Skin of body (tissue), 2 donors: ENCODE results near the gene PRSS38. TPM values are rescaled to one million over a fixed set of nuclear protein-coding genes. Genes with fewer than 3 reads are reported as not detected.

ENCODE experiments used
- DNase-seq: peaks from one replicate; lab custom pipeline; 2025; lab: John Stamatoyannopoulos, UW
- total RNA-seq: library from RNA; depleted of rRNA; stranded (reverse); fragments of >200 nt; gene quantifications from one replicate; pipeline ENCODE4 v1.2.3, GENCODE V29; 2014

Gene PRSS38
- total RNA-seq, 1 donor from 2014 or later, result not detected

DNA sequence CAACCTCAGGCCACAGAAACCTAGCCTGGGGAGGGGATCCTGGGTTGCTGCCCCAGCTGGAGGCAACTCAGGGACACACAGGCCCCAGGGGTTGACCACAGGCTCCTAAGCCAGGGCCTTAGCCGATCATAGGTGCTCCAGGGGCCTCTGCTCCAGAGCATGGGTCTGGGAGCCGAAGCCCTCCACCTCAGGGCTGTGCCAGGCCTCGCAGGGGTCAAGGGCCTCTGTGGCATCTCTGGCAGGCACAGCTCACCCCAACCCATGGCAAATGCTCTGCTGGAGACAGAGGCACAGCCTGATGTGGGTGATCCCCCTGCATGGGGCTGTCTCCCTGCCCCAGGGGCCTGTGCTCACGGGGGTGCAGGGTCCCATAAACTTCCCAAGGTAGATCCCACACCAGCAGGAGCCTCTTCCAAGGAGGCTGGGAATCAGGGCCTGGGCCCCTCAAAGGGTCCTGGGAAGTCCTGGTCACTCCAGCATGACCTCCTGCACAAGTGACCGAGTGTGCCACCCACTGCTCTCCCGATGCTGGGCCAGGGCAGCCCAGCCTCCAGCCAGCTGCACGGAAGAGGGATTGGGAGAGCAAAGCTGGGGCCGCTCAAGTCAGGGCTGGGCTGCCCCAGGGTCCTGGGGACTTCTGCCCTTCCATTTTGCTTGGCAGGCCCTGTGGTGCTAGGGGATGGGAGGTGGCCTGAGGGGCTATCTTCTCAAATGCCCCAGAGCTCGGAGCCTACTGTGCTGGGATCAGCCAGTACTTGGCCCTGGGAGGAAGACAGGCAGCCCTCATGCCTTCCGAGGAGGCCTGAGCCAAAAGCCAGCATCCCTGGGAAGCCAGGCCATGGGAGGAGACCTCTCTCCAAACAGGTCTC lies 22.2 kb upstream of the PRSS38 start:
- DNase-seq, result no peak

DNA sequence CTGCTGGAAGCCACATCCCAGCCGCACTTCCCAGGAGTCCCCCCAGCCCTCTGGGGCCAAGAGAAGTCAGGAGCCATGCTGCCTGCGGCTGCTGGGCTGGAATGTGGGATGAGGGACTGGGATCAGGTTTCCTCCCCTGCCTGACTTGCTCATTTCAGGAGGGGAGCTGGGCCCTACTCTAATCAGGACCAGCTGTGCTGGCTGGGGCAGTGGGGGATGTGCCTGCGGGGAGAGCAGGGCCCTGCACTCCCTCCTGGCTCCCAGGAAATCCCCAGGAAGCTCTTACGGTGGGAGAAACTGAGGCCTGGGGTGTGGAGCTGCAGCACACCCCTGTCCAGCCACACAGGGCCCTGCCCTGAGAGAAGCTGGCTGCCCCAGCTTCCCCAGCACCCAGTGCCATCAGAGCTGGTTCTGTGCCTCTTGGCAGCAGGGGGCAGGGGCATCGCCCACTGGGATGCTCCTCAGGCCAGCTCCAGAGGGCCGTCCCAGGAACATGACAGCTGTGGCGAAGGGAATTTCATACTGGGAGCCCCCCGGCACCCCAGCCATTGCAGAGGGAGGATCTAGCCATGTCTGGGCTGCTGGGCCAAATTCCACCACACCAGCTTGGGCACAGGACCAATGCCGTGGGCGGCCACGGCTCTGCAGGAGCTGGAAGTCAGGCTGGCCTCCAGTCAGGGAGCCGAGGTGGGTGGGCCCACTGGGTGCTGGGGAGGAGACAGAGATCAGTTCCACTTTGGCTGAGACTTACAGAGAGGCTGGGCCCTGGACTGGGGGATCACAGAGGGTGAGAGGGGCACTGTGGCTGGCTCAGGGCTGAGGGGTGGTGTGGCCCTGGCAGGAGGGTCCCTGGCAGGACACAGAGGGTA lies 21.3 kb upstream of the PRSS38 start:
- DNase-seq, result peak; percentile 91

DNA sequence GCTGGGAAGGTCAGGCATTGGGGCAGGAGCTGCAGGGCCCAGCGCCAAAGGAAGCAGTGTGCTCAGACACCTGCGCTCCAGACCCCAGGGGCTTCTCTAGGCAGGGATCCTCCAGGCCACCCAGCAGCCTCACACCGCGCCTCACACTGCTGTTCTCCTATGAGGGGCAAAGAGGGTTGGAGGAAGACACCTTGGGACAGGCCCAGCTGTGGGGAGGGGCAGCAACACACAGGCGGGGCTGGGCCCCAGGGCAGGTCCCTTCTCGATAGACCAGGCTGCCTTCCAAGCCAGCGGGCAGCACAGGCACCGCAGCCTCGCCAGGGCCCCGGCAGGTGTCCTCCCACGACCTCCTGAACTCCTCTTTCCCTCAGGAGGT lies 20.7 kb upstream of the PRSS38 start:
- DNase-seq, result no peak

DNA sequence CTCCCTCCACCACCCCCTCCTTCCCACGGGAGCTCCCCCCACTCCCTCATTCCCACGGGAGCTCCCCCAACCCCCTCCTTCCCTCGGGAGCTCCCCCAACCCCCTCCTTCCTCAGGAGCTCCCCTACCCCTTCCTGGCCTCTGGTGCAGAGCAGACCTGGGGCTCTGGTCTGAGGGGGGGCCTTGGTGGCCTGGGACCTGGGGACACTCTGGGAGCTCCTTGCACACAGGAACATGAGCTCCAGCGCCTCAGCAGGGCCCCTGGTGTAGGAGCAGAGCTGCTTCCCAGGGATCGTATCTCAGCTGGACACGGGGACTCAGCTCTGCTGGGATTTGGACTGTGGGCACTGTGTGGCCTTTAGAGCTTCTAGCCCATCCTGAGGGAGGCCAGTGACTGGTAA lies 19.7 kb upstream of the PRSS38 start:
- no peak for DNase-seq

DNA sequence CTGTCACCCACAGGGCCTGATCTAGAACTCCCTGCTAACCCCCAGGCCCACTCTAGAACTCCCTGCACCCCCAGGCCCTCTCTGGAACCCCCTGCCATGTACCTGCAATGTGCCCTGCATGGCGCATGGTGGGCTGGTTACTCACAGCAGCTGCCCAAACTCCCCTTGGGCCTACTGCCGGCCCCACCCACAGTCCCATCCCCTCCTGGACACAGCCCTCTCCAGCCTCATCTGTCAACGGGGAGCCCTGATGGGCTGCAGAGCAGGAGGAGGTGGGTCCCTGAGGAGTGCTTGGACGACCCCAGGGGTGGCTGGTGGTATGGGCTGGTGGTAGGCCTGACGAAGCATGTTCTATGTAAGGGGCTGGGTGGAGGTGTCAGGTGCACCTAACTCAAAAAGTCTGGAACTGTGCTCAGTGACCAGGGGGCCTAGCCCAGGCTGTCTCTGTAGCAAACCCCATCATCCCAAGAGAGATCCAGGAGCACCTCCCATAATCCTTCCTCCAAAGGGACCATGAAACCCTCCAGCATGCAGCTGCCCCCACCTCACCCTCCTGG lies 19.0 kb upstream of the PRSS38 start:
- DNase-seq, result no peak

DNA sequence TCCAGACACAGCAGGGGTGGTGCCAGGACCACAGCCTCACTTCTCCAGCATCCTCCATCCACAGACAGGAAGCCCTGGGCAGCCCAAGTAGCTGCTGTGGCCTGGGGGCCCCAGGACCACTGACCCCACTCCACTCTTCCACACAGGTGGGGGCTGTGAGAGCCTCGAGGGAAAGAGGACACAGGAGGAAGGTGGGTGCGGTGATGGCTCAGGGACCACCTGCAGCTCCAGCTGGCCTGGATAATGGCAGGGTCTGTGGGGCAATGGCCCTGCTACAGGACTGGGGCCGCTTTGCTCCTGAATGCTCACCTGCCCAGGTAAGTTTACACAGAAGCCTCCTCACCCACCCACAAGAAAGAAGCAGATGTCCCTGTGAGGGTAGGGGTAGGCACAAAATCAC lies 18.3 kb upstream of the PRSS38 start:
- no peak for DNase-seq

DNA sequence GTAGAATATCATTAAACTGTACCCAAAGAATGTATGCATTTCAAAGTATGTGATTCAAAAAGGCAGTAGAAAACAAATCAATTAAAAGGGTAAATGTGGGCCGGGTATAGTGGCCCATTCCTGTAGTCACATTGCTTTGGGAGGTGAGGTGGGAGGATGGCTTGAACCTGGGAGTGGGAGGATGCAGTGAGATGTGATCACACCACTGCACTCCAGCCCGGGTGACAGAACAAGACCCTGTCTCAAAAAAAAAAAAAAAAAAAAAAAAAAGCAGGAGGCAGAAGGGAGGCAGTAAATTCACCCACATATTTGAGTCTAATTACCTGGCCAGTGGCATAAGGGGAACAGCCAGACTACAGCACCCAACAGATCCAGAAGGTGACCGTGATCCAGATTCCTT lies 17.9 kb upstream of the PRSS38 start:
- DNase-seq, result no peak

DNA sequence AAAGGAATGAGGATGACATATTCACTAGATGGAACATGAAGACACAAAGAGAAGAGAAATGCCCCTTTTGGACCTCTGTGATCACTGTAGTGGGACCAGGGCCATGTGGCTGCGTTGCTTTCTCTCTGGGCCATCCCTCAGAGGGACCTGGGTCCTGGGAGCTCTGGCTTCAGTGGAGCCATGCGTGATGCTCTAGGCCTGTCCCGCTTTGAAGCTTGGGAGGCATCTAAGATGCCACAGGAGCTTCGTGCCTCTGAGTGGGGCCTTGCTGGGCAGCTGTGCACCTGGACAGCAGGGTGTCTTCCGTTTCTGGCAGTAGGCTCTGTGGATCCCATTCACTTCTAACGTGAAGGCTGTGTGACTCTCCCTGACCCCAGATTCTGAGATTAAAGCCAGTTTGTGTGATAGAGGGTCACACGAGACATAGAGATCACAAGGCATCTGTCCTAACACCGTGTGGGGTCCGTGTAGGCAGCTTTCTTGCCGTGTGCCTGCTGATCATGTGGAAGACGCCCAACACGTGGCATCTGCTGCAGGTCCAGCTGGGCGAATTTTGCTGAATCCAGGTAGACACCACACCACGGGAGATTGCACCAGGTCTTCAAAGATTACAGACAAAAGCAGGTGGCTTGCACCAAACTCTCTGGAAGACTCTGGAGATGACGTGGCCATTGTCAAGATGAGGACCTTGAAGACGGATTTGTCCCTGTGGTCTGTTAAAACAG lies 17.2 kb upstream of the PRSS38 start:
- DNase-seq, result no peak

DNA sequence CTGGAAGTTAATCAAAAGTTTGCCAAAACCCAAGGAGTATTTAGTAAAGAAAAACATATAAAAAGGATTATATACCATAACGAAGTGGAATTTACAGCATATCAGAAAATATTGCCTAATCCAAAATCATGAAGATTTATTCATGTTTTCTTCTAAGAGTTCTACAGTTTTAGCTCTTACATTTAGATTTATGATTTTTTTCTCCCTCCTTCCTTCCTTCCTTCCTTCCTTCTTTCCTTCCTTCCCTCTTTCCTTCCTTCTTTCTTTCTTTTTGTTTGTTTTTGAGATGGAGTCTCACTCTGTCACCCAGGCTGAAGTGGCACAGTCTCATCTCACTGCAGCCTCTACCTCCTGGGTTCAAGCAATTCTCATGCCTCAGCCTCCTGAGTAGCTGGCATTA lies 15.7 kb upstream of the PRSS38 start:
- no peak for DNase-seq

DNA sequence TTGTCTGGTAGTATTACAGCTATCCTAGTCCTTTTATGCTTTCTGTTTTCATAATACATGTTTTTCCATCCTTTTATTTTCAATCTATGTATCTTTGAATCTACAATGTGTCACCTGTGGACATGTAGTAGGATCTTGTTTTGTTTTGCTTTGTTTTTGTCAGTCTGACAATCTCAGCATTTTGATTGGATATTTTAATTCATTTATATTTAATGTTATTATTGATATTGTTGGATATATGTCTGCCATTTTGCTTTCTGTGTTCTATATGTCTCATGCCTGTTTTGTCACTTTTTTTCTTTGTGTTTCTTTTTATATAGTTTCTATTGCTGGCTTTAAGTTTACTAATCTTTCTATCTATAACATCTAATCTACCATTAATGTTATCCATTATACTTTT lies 11.5 kb upstream of the PRSS38 start:
- DNase-seq, result no peak

DNA sequence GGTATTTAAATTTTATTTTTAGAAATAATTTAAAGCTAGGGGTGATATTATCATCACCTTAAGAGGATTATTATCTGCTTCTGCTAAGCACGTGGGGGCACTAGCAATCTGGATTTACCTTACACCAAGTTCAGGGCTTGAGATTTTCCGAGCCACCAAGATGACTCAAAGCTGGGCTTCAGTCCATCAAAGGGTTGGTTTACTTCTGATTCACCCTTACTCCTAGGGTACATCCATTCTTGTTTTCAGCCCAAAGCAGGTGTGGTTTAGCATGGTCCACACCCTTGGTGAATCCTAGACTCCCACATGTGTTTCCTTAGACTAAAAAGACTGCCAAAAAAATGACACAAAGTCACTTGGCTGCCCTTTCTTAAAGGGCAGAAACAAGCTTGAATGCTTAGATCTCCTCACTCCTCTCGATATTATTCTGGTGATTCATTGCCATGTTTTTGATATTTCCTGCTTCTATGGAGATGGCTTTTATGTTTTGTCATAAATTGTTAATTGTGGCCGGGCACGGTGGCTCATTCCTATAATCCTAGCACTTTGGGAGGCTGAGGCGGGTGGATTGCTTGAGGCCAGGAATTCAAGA lies 9.8 kb upstream of the PRSS38 start:
- no peak for DNase-seq

DNA sequence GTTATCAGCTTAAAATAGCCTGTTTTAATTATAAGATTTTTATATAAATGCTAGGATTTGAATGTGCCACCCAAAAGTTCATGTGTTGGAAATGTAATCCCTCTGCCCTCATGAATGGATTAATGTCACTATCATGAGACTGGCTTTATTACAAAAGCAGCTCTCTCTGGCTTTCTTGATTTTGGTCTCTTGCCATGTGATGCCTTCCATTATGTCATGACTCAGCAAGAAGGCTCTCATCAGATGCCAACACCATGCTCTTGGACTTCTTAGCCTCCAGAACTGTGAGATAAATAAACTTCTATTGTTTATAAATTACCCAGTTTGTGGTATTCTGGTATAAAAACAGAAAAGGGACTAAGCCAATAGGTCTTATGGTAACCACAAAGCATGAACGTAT lies 6.9 kb upstream of the PRSS38 start:
- no peak for DNase-seq

DNA sequence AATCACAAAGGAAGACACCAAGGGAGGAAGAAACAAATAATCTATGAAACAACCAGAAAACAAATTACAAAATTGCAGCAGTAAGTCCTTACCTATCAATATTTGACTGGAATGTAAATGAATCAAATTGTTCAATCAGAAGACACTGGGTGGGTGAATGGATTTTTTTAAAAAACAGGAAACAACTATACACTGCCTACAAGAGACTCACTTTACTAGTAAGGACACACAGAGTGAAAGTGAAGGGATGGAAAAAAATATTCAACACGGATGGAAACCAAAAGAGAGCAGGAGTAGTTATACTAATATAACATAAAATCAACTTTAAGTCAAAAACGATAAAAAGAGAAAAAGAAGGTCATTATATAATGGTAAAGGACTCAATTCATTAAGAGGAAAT lies 6.4 kb upstream of the PRSS38 start:
- no peak for DNase-seq

DNA sequence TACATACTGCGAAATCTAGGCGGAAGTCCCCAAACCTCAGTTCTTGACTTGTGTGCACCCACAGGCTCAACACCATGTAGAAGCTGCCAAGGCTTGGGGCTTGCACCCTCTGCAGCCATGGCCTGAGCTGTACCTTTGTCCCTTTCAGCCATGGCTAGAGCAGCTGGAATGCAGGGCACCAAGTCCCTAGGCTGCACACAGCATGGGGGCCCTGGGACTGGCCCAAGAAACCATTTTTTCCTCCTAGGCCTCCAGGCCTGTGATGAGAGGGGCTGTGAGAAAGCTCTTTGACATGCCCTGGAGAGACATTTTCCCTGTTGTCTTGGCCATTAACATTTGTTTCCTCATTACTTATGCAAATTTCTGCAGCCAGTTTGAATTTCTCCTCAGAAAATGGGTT lies 1.5 kb upstream of the PRSS38 start:
- no peak for DNase-seq

DNA sequence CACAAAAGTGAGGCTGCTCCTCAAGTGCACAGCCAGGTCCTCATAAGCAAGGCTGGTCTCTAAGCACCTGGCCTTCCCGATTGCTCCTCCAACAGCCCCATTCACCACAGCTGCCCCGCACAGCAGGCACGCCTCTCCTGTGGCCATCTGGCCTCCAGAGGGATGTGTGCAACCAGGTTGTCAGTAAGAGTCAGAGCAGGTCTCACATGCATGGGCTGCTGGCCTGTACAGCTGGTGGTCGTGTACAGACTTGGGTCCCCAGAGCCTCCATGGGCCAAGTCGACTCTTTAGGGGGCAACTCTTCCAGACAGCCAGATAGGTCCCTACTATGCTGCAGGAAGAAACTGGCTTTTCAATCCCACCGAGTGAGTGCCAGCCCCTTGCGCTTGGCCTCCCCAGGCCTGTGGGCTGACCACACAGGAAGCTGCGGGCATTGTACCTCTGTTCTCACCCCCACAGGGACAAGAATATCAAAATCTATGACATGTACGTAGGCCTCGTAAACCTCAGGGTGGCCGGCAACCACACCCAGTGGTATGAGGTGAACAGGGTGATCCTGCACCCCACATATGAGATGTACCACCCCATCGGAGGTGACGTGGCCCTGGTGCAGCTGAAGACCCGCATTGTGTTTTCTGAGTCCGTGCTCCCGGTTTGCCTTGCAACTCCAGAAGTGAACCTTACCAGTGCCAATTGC lies 1.4 kb downstream of the PRSS38 start:
- no peak for DNase-seq

DNA sequence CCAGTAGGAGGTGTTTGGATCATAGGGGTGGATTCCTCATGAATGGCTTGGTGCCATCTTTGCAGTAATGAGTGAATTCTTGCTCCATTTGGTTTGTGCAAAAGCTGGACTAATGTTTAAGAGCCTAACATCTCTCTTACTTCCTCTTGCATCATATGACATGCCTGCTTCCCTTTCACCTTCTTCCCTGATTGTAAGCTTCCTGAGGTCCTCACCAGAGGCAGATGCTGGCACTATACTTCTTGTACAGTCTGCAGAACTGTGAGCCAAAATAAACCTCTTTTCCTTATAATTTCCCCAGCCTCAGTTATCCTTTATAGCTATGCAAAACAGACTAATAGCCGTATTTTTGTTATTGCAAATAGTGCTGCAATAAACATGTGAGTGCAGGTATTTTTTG lies 8.1 kb downstream of the PRSS38 start:
- no peak for DNase-seq

DNA sequence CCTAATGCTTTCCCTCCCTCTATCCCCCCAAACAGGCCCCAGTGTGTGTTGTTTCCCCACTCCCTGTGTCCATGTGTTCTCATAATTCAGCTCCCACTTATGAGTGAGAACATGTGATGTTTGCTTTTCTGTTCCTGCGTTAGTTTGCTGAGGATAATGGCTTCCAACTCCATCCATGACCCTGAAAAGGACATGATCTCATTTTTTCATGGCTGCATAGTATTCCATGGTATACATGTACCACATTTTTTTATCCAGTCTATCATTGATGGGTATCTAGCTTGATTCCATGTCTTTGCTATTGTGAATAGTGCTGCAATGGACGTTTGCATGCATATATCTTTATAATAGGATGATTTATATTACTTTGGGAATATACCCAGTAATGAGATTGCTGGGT lies 8.7 kb downstream of the PRSS38 start:
- no peak for DNase-seq

DNA sequence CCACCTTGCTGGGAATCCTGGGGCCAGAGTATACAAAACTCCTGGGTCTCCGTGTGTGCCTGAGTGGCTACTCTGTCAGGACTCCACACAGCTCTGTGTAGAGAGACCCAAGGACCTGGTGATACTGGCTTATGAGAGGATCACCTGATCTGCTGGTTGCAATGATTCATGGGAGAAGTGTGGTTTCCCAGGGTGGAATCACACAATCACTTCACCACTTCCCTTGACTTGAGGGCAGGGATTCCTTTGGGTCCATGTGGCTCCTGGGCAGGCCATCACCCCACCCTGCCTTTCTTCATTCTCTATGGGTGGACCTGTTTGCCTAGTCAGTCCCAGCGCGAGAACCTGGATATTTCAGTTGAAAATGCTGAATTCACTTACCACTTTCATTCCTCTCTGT lies 13.3 kb downstream of the PRSS38 start:
- no peak for DNase-seq

DNA sequence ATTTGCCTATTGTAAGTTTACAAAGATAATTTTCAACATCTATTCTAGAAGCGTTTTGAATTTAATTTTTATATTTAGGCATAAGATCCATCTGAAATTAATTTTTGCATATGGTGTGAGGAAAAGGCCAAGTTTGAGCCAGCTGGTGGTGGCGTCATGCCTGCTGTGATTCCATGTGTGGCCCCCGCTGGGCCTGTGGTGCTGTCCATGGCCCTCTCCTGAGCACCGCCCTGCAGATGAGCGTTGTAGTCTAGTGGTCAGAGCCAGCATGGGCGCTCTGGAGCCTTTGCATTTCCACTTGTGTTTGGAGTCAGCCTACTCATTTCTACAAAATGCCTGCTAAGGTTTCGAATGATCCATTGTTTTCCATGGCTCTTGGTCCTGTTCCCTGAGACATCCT lies 22.7 kb downstream of the PRSS38 start:
- no peak for DNase-seq

DNA sequence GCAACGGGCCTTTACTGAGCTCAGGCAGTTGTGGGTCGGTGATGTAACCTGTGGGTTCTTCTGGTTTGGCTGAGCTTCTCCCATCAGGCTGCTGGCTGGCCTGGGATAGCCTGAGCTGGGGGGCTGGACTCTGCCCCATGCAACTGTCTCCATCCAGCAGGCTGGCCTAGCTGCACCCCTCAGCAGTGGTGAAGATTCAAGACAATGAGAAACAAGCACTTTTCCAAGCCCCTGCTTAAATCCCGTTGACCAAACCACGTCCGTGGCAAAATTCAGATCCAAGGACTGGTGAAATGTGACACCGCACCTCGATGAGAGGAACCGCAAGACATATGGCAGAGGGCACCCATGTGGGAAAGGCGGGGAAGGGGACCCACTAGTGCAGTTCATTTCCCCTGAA lies 25.6 kb downstream of the PRSS38 start:
- no peak for DNase-seq
